Measurements from ENCODE around the gene CX3CL1.

The CX3CL1 gene

GRCh38 chr16:57403965-57404817, 31.9 kb downstream of the CX3CL1 start, which contains the start of gene CCL17:
CCL17 (plus strand) TSS chr16:57404767; CDS start chr16:57413933, 9,166 bp downstream.
- TF ChIP-seq CTCF (IDR thresholded peaks at IDR 0.05; ENCODE audit: extremely low read depth, missing control alignments): no peak
- DNase-seq (ENCODE audit: low spot score): no peak

DNA sequence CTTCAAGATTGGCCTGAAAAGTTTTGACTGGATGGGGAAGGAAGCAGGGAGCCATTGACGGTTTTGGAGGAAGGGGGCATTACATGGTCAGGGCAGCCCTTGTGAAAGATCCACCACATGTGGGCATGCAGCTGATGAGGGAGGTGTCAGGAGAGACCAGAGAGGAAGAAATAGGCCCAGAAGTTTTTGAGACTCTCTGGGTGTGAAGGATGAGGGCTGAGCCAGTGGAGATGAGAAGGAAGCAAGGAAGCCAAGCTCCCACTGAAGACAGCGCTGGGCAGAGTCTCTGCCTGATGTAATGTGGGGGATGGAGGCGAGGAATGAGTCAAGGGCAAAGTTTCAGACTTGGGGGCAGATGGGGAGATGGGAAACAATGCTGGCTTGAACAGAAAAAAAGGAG, 32.8 kb downstream of the CX3CL1 start:
- DNase-seq (ENCODE audit: low spot score): no peak
- TF ChIP-seq CTCF (IDR thresholded peaks at IDR 0.05; ENCODE audit: extremely low read depth, missing control alignments): no peak

GRCh38 chr16:57406881-57407280, 34.6 kb downstream of the CX3CL1 start:
- no peak for DNase-seq (ENCODE audit: low spot score)
- no peak for TF ChIP-seq CTCF (IDR thresholded peaks at IDR 0.05; ENCODE audit: extremely low read depth, missing control alignments)

GRCh38 chr16:57407521-57408353, 35.4 kb downstream of the CX3CL1 start:
- DNase-seq (ENCODE audit: low spot score): no peak
- TF ChIP-seq CTCF (IDR thresholded peaks at IDR 0.05; ENCODE audit: extremely low read depth, missing control alignments): no peak

GRCh38 chr16:57409065-57409464, 36.8 kb downstream of the CX3CL1 start:
- DNase-seq (ENCODE audit: low spot score): no peak
- TF ChIP-seq CTCF (IDR thresholded peaks at IDR 0.05; ENCODE audit: extremely low read depth, missing control alignments): no peak

GRCh38 chr16:57409870-57410587, 37.7 kb downstream of the CX3CL1 start:
- TF ChIP-seq CTCF (IDR thresholded peaks at IDR 0.05; ENCODE audit: extremely low read depth, missing control alignments): no peak
- DNase-seq (ENCODE audit: low spot score): no peak
